Measurements from ENCODE around the gene KLHL14.

- no peak for TF ChIP-seq ZNF384 (IDR thresholded peaks at IDR 0.05)
- no peak for TF ChIP-seq ARNT (IDR thresholded peaks at IDR 0.05)
Measured at GRCh38 chr18:32670727-32671126, 102.1 kb downstream of the KLHL14 start.

Measured in HEK293T (cell line).